ENCODE data around the gene PTGDR2.

PTGDR2 gene

GRCh38 chr11:60813324-60813723, 42.4 kb downstream of the PTGDR2 start:
- DNase-seq, result no peak

GRCh38 chr11:60810569-60810968, 45.2 kb downstream of the PTGDR2 start:
- DNase-seq, result no peak

DNA sequence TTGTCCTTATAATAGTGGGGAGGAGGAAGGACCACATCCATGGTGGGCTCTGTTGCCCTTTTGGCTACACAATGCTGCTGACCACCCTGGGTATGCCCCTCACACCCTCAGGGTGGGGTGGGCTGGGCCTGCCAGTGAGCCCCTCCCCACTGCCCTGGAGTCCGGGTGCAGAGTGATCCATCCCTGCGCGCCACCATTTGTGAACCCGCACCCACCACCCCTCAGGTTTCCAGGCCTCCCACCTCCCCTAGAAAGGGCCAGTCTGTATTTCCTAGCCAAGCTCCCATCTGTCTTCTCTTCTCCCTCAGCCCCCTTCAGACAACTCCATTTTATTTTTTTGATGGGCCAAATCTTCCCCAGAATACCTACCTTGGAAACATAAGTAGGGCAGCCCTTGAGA, 45.6 kb downstream of the PTGDR2 start:
- DNase-seq, result no peak

- DNase-seq, result peak in 23 of 56 donors; percentile 2 to 70 (median 35)
These were observed 46.1 kb downstream of the PTGDR2 start for GRCh38 chr11:60809691-60810090.

GRCh38 chr11:60809249-60809648, 46.5 kb downstream of the PTGDR2 start:
- no peak for DNase-seq

- no peak for DNase-seq
These were observed 52.3 kb downstream of the PTGDR2 start for GRCh38 chr11:60803273-60803936.

DNA sequence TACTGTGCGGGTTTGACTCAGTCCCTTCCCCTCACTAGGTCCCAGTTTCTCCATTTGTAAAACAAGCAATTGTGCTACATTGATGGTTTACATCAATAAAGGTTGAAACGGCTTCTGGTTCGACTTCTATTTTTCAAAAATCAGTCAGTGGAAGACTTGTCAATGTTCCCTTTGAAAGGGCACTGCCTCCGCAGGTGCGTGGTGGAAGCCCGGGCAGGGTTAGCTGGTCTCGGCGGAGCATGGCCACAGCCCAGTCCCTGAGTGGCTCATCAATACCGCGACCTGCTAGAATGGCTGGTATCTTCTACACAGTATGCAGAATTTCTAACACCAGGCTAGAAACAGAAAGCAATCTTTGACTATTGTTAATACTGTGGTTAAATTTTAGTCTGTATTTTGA, 54.6 kb downstream of the PTGDR2 start:
- no peak for DNase-seq

Data from nucleus accumbens (tissue), 56 donors.